ENCODE measurements around the gene GRID2.
"Not testable (repeated sequence)": the region's sequence is repeated elsewhere in the genome, so short reads cannot be mapped to it uniquely, and the experiment has no call there.

GRCh38 chr4:92442131-92442530 is 138.4 kb downstream of the GRID2 start:
- not testable (repeated sequence) for TF ChIP-seq POLR2A, CTCF, POLR2AphosphoS5 (IDR thresholded peaks at IDR 0.05)

Data from stomach (tissue), 4 donors.